DND-41 (cell line): ENCODE measurements around the gene NME9.

ENCODE experiments used
- EZH2 ChIP-seq: IDR thresholded peaks from 3 replicates; pipeline ENCODE4 v1.6.1; 2012; ENCODE audit warnings: borderline replicate concordance, low read depth, mild to moderate bottlenecking, moderate library complexity, low read length, inconsistent platforms; ENCODE audit not compliant: severe bottlenecking
- TF ChIP-seq, protein P1 (sequence below): IDR thresholded peaks from 2 replicates; pipeline ENCODE4 v1.5.1; 2012; ENCODE audit warnings: borderline replicate concordance, low read length, moderate library complexity, mild to moderate bottlenecking; ENCODE audit not compliant: poor library complexity, severe bottlenecking; ENCODE audit errors: extremely low read depth

- TF ChIP-seq, protein P1, sequence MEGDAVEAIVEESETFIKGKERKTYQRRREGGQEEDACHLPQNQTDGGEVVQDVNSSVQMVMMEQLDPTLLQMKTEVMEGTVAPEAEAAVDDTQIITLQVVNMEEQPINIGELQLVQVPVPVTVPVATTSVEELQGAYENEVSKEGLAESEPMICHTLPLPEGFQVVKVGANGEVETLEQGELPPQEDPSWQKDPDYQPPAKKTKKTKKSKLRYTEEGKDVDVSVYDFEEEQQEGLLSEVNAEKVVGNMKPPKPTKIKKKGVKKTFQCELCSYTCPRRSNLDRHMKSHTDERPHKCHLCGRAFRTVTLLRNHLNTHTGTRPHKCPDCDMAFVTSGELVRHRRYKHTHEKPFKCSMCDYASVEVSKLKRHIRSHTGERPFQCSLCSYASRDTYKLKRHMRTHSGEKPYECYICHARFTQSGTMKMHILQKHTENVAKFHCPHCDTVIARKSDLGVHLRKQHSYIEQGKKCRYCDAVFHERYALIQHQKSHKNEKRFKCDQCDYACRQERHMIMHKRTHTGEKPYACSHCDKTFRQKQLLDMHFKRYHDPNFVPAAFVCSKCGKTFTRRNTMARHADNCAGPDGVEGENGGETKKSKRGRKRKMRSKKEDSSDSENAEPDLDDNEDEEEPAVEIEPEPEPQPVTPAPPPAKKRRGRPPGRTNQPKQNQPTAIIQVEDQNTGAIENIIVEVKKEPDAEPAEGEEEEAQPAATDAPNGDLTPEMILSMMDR: no peak
- TF ChIP-seq EZH2: no peak
These were observed 45.0 kb upstream of the NME9 start for GRCh38 chr3:138374573-138375134.
